Thoracic aorta (tissue), 2 donors: ENCODE results near the gene CELF1. TPM values are rescaled to one million over a fixed set of nuclear protein-coding genes. Genes with fewer than 3 reads are reported as not detected.
"Not testable (repeated sequence)": the region's sequence is repeated elsewhere in the genome, so short reads cannot be mapped to it uniquely, and the experiment has no call there.

Experiments
- ATAC-seq: fragments of 150-250 bp; one replicate; pipeline ENCODE4 v1.8.0; 2017; ENCODE audit warnings: low read depth; ENCODE audit not compliant: insufficient number of reproducible peaks, low FRiP score
- DNase-seq: peaks from one replicate; pipeline ENCODE4 v3.0.0-alpha.2; 2020; ENCODE audit warnings: low spot score
- H3K27ac ChIP-seq, 2 donors: fragments of 200-600 bp; sonication (generic); 1 replicate in 1 of 2; 2 replicates in 1 of 2; pipeline ENCODE4 v1.5.1; 2016; ENCODE audit warnings: mild to moderate bottlenecking in 2 of 2, moderate library complexity in 2 of 2
- H3K27me3 ChIP-seq: fragments of 200-600 bp; sonication (generic); replicated peaks from 2 replicates; pipeline ENCODE4 v1.6.0; 2016; ENCODE audit warnings: mild to moderate bottlenecking; ENCODE audit not compliant: insufficient read depth
- H3K36me3 ChIP-seq: fragments of 200-600 bp; sonication (generic); one replicate; pipeline ENCODE4 v1.5.1; 2016
- H3K4me1 ChIP-seq, 2 donors: fragments of 200-600 bp; sonication (generic); 1 replicate in 1 of 2; 2 replicates in 1 of 2; pipeline versions ENCODE4 v1.5.1 to v1.6.0; 2016; ENCODE audit warnings: low read depth in 2 of 2, mild to moderate bottlenecking in 1 of 2; ENCODE audit not compliant: control insufficient read depth in 1 of 2
- H3K4me3 ChIP-seq: fragments of 200-600 bp; sonication (generic); 2 replicates; pipeline ENCODE4 v1.5.1; 2016; ENCODE audit warnings: mild to moderate bottlenecking
- H3K9me3 ChIP-seq: fragments of 200-600 bp; sonication (generic); 2 replicates; pipeline ENCODE4 v1.5.1; 2016
- CTCF ChIP-seq: fragments of 200-600 bp; sonication (generic); IDR thresholded peaks from one replicate; pipeline ENCODE4 v1.5.1; 2019; ENCODE audit warnings: antibody characterized with exemption
- total RNA-seq, 2 donors: library from RNA; depleted of rRNA; stranded (reverse); fragments of >200 nt; gene quantifications; one replicate each; pipeline versions ENCODE4 v1.1.0 to v1.2.3, GENCODE V29; 2016

The CELF1 gene
- total RNA-seq, 2 donors from 2014 or later, result 112 to 114 TPM

GRCh38 chr11:47531666-47532065 is 21.3 kb downstream of the CELF1 start:
- Histone ChIP-seq H3K4me3 (no peak overlapping the region), H3K4me1 (peaks cover 33 to 71% of the 10 kb centered on the region in 2 donors), H3K36me3 (no peaks in the 10 kb centered on the region)

GRCh38 chr11:47530721-47531120 is 22.2 kb downstream of the CELF1 start:
- Histone ChIP-seq H3K27ac (peak overlapping the region in 1 of 2 donors; percentile 29), H3K4me1 (peaks cover 34 to 71% of the 10 kb centered on the region in 2 donors)
- H3K9me3 ChIP-seq, H3K36me3 ChIP-seq, DNase-seq, ATAC-seq, H3K4me3 ChIP-seq, H3K27me3 ChIP-seq: not testable (repeated sequence)

More at GRCh38 chr11:47531666-47532065, 21.3 kb downstream of the CELF1 start:
- no peak for TF ChIP-seq CTCF
- peak overlapping the region in 1 of 2 donors; percentile 70 for H3K27ac ChIP-seq
- no peaks in the 10 kb centered on the region for H3K27me3 ChIP-seq
- ATAC-seq (no peak), DNase-seq (no peak)
- no peaks in the 10 kb centered on the region for H3K9me3 ChIP-seq

GRCh38 chr11:47529951-47530350 is 23.0 kb downstream of the CELF1 start:
- Histone ChIP-seq H3K36me3 (no peaks in the 10 kb centered on the region), H3K27ac (no peak overlapping the region), H3K9me3 (no peaks in the 10 kb centered on the region), H3K4me3 (no peak overlapping the region), H3K27me3 (no peaks in the 10 kb centered on the region), H3K4me1 (peaks cover 42 to 71% of the 10 kb centered on the region in 2 donors)
- ATAC-seq, result no peak
- no peak for DNase-seq
- TF ChIP-seq CTCF, result no peak

- peaks cover 46 to 74% of the 10 kb centered on the region in 2 donors for H3K4me1 ChIP-seq
- TF ChIP-seq CTCF, result no peak
- no peak for DNase-seq
- H3K36me3 ChIP-seq, result no peaks in the 10 kb centered on the region
- no peak for ATAC-seq
- peak overlapping the region in 1 of 2 donors; percentile 75 for H3K27ac ChIP-seq
- no peaks in the 10 kb centered on the region for H3K27me3 ChIP-seq
- no peak overlapping the region for H3K4me3 ChIP-seq
- H3K9me3 ChIP-seq, result no peaks in the 10 kb centered on the region
These were observed 25.7 kb downstream of the CELF1 start for GRCh38 chr11:47527186-47527585.

GRCh38 chr11:47526032-47526431 is 26.9 kb downstream of the CELF1 start:
- not testable (repeated sequence) for H3K4me3 ChIP-seq, ATAC-seq, H3K36me3 ChIP-seq, H3K27me3 ChIP-seq, H3K9me3 ChIP-seq, DNase-seq
- H3K4me1 ChIP-seq, result peaks cover 51 to 74% of the 10 kb centered on the region in 2 donors
- peak overlapping the region; percentile 73 to 75 for H3K27ac ChIP-seq

- DNase-seq, result no peak
- no peak for TF ChIP-seq CTCF
- Histone ChIP-seq H3K27ac (peak overlapping the region; percentile 73 to 75), H3K4me3 (peak overlapping the region; percentile 51), H3K9me3 (no peaks in the 10 kb centered on the region), H3K4me1 (peaks cover 62 to 85% of the 10 kb centered on the region in 2 donors), H3K27me3 (no peaks in the 10 kb centered on the region), H3K36me3 (no peaks in the 10 kb centered on the region)
- no peak for ATAC-seq
These were observed 28.5 kb downstream of the CELF1 start for GRCh38 chr11:47524291-47524874.
